ENCODE results near the gene SMG6. TPM values are rescaled to one million over a fixed set of nuclear protein-coding genes. Genes with fewer than 3 reads are reported as not detected.

SMG6 gene
- total and polyA plus RNA-seq, 2 of the 13 experiments (the other 11 are each of a cell fraction or from before 2014, with no cell fraction given) = 4.6 to 14.6 TPM

GRCh38 chr17:2156666-2157065 lies 146.9 kb downstream of the SMG6 start:
- ChIA-PET POLR2A (no interaction called here), CTCF (ENCODE audit: low intra/inter-chr PET ratio, low total read pairs) (no interaction called here)
- no peak for DNase-seq (ENCODE audit: low spot score)
- no peak for FAIRE-seq
- no peaks in the 10 kb centered on the region for H4K20me1 ChIP-seq (ENCODE audit: insufficient read depth, low read length)
- no peak overlapping the region for H3K27ac ChIP-seq (ENCODE audit: extremely low read length, insufficient read depth, low read length)
- peaks cover 4 to 15% of the 10 kb centered on the region in 2 experiments; a peak in 4 of 5 replicates for H3K36me3 ChIP-seq (replicated peaks in 1 of 2; ENCODE audit: control insufficient read depth in 1 of 2, insufficient read depth in 2 of 2, low read length in 2 of 2)
- H3K4me1 ChIP-seq (ENCODE audit: insufficient read depth, low read length) = peaks cover 18% of the 10 kb centered on the region
- H3K27me3 ChIP-seq (ENCODE audit: control insufficient read depth in 1 of 2, insufficient read depth in 2 of 2, low read length in 2 of 2) = no peaks in the 10 kb centered on the region
- H3K79me2 ChIP-seq (ENCODE audit: insufficient read depth, low read length) = no peaks in the 10 kb centered on the region
- BruUV-seq (replicated peaks) = no TSS peak
- ATAC-seq = no peak
- H3K4me2 ChIP-seq (ENCODE audit: low read depth, low read length) = no peak overlapping the region
- WGBS (ENCODE audit: low lambda C conversion rate) = 98% methylated on average over 8 of the region's 8 CpGs
- intact Hi-C loops (cut with micrococcal nuclease; ENCODE audit: unreplicated experiment) = loop anchor here (5.0 kb wide), 1 partner anchor 59 kb away; no protein-coding TSS in a partner anchor
- no peak overlapping the region for H3K9ac ChIP-seq (ENCODE audit: insufficient read depth, low read depth, low read length)
- no peaks in the 10 kb centered on the region for H3K9me3 ChIP-seq (ENCODE audit: low read length)
- in situ Hi-C loops (cut with HindIII; ENCODE audit: extremely low pct_ligation_motif_present, low pct_unique_long_range_greater_than_20kb) = no loop called here
- TF ChIP-seq ZFYVE20 (CRISPR knock-in tag; IDR thresholded peaks at IDR 0.05; ENCODE audit: borderline replicate concordance, low read depth) = no peak
- no peak for TF ChIP-seq HIC2 (CRISPR knock-in tag; IDR thresholded peaks at IDR 0.05; ENCODE audit: low read depth)
- TF ChIP-seq BCL3 (CRISPR knock-in tag; IDR thresholded peaks at IDR 0.05) = no peak
- TF ChIP-seq ATF7-NPFF (CRISPR knock-in tag; IDR thresholded peaks at IDR 0.05; ENCODE audit: low read depth) = no peak
- TF ChIP-seq HDAC2 (CRISPR knock-in tag; IDR thresholded peaks at IDR 0.05) = no peak
- no peak for TF ChIP-seq ZNF296 (CRISPR knock-in tag; conservative IDR thresholded peaks at IDR 0.05)
- no peak for TF ChIP-seq SMARCC2 (IDR thresholded peaks at IDR 0.05)
- no peak for TF ChIP-seq HOXA7 (CRISPR knock-in tag; IDR thresholded peaks at IDR 0.05)
- no peak for TF ChIP-seq ETS1 (CRISPR knock-in tag; IDR thresholded peaks at IDR 0.05)
- TF ChIP-seq NFE2L1 (CRISPR knock-in tag; IDR thresholded peaks at IDR 0.05; ENCODE audit: borderline replicate concordance) = no peak
- no peak for TF ChIP-seq ZMYM3 (CRISPR knock-in tag; IDR thresholded peaks at IDR 0.05)
- TF ChIP-seq PHF5A (CRISPR knock-in tag; IDR thresholded peaks at IDR 0.05; ENCODE audit: low read depth, unreplicated experiment) = no peak
- H2AFZ ChIP-seq (ENCODE audit: low read length) = no peak overlapping the region
- no peak overlapping the region for H3K4me3 ChIP-seq (replicated peaks in 1 of 3; ENCODE audit: insufficient read depth in 1 of 3, low read depth in 2 of 3, low read length in 3 of 3)

Data from HepG2 (cell line).